GM19324 (cell line): ENCODE data around the gene KCND3.

ENCODE experiments used
- ATAC-seq: cut with Tn5 transposase; IDR thresholded peaks from one replicate; pipeline ENCODE4 v1.9.1; 2021; ENCODE audit warnings: mild to moderate bottlenecking, moderate library complexity; ENCODE audit not compliant: unreplicated experiment, low FRiP score

Gene KCND3

GRCh38 chr1:111988743-111989453 is 570 bp downstream of the KCND3 start:
- ATAC-seq: no peak

- ATAC-seq: no peak
Observed at GRCh38 chr1:111988377-111988742, 1.1 kb downstream of the KCND3 start.

- no peak for ATAC-seq
Observed at GRCh38 chr1:111987502-111987901, 2.0 kb downstream of the KCND3 start.

- ATAC-seq: no peak
Observed at GRCh38 chr1:111983500-111983899, 6.0 kb downstream of the KCND3 start.

GRCh38 chr1:111982428-111982827 is 7.0 kb downstream of the KCND3 start:
- no peak for ATAC-seq

GRCh38 chr1:111981871-111982270 is 7.6 kb downstream of the KCND3 start:
- ATAC-seq: no peak

GRCh38 chr1:111981090-111981489 is 8.4 kb downstream of the KCND3 start:
- no peak for ATAC-seq

GRCh38 chr1:111980686-111981085 is 8.8 kb downstream of the KCND3 start:
- no peak for ATAC-seq

GRCh38 chr1:111978695-111979094 is 10.8 kb downstream of the KCND3 start:
- ATAC-seq: no peak

- no peak for ATAC-seq
Observed at GRCh38 chr1:111977378-111977777, 12.1 kb downstream of the KCND3 start.

GRCh38 chr1:111976842-111977241 is 12.6 kb downstream of the KCND3 start:
- ATAC-seq: no peak

GRCh38 chr1:111976332-111976731 is 13.1 kb downstream of the KCND3 start:
- no peak for ATAC-seq

GRCh38 chr1:111973150-111973790 is 16.2 kb downstream of the KCND3 start:
- ATAC-seq: no peak

- no peak for ATAC-seq
Observed at GRCh38 chr1:111971396-111971795, 18.1 kb downstream of the KCND3 start.

- no peak for ATAC-seq
Observed at GRCh38 chr1:111968511-111968910, 21.0 kb downstream of the KCND3 start.

GRCh38 chr1:111967886-111968285 is 21.6 kb downstream of the KCND3 start:
- ATAC-seq: no peak

GRCh38 chr1:111967067-111967690 is 22.3 kb downstream of the KCND3 start:
- no peak for ATAC-seq

GRCh38 chr1:111965781-111966443 is 23.6 kb downstream of the KCND3 start:
- ATAC-seq: no peak

- no peak for ATAC-seq
Observed at GRCh38 chr1:111963985-111964738, 25.3 kb downstream of the KCND3 start.

GRCh38 chr1:111961773-111962565 is 27.5 kb downstream of the KCND3 start:
- ATAC-seq: no peak
